HG02678 (cell line): ENCODE results near the gene GPER1.
A peak's percentile ranks its signal among the peaks of the same experiment; 100 is the strongest.

Experiments used
- ATAC-seq: cut with Tn5 transposase; IDR thresholded peaks from one replicate; pipeline ENCODE4 v1.9.1; 2021; ENCODE audit warnings: mild to moderate bottlenecking, moderate library complexity; ENCODE audit not compliant: unreplicated experiment

Gene GPER1

GRCh38 chr7:1053816-1054370, 34.0 kb upstream of the GPER1 start:
- ATAC-seq, result no peak

- no peak for ATAC-seq
Measured at GRCh38 chr7:1054438-1054837, 33.5 kb upstream of the GPER1 start.

GRCh38 chr7:1054861-1055450, 33.0 kb upstream of the GPER1 start:
- no peak for ATAC-seq

GRCh38 chr7:1055491-1055955, 32.4 kb upstream of the GPER1 start:
- ATAC-seq, result no peak

- no peak for ATAC-seq
Measured at GRCh38 chr7:1055956-1056784, 31.7 kb upstream of the GPER1 start.

- ATAC-seq, result no peak
Measured at GRCh38 chr7:1056785-1057410, 31.0 kb upstream of the GPER1 start.

GRCh38 chr7:1057416-1058291, 30.3 kb upstream of the GPER1 start:
- ATAC-seq, result no peak

- no peak for ATAC-seq
Measured at GRCh38 chr7:1058311-1058710, 29.6 kb upstream of the GPER1 start.

GRCh38 chr7:1058821-1059199, 29.1 kb upstream of the GPER1 start:
- ATAC-seq, result no peak

GRCh38 chr7:1059200-1060091, 28.5 kb upstream of the GPER1 start:
- ATAC-seq, result no peak

- ATAC-seq, result no peak
Measured at GRCh38 chr7:1060315-1061072, 27.4 kb upstream of the GPER1 start.

- no peak for ATAC-seq
Measured at GRCh38 chr7:1061180-1061579, 26.7 kb upstream of the GPER1 start.

- ATAC-seq, result peak; percentile 60
Measured at GRCh38 chr7:1062296-1063294, 25.3 kb upstream of the GPER1 start.

- ATAC-seq, result no peak
Measured at GRCh38 chr7:1063361-1063760, 24.6 kb upstream of the GPER1 start.

GRCh38 chr7:1064581-1064980, 23.3 kb upstream of the GPER1 start:
- no peak for ATAC-seq

GRCh38 chr7:1065263-1065584, 22.7 kb upstream of the GPER1 start:
- ATAC-seq, result no peak

GRCh38 chr7:1065585-1066241, 22.2 kb upstream of the GPER1 start:
- ATAC-seq, result peak; percentile 59

- no peak for ATAC-seq
Measured at GRCh38 chr7:1066242-1066588, 21.7 kb upstream of the GPER1 start.
